A172 (cell line): ENCODE measurements around the gene NEGR1. TPM values are rescaled to one million over a fixed set of nuclear protein-coding genes. Genes with fewer than 3 reads are reported as not detected.
A peak's percentile ranks its signal among the peaks of the same experiment; 100 is the strongest.

Experiments
- DNase-seq: peaks from one replicate; pipeline ENCODE4 v3.0.0-alpha.2; 2015; ENCODE audit warnings: low spot score
- total RNA-seq: library from RNA; depleted of rRNA; stranded (reverse); fragments of >200 nt; shearing (Covaris generic); gene quantifications from 2 replicates; pipeline ENCODE4 v1.2.3, GENCODE V29; 2014

Gene NEGR1
- total RNA-seq, 1 experiment from 2014 or later: 0.03 TPM

DNA sequence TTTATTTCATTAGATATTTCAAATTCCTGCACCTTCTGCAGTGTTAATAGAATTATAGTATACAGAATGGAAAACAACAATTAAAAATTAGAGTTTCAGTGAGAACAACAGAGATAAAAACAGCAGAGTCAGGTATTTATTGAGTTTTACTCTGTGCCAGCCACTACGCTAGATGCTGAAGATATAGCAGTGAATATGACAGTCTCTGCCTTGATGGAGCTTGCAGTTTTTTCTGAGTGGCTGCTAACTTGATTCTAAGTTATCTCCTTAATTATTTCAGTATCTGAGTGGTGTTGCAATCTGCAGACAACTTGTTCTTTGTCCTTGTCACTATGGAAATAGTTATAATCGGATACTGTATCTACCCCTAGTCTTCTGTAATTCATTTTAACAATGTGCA, 817.2 kb downstream of the NEGR1 start:
- no peak for DNase-seq

GRCh38 chr1:71464016-71464415, 818.3 kb downstream of the NEGR1 start:
- DNase-seq: peak; percentile 1

GRCh38 chr1:71463144-71463543, 819.2 kb downstream of the NEGR1 start:
- DNase-seq: no peak

GRCh38 chr1:71462247-71462646, 820.1 kb downstream of the NEGR1 start:
- DNase-seq: no peak

- no peak for DNase-seq
Measured at GRCh38 chr1:71461416-71461815, 820.9 kb downstream of the NEGR1 start.

GRCh38 chr1:71448444-71448843, 833.9 kb downstream of the NEGR1 start:
- no peak for DNase-seq

DNA sequence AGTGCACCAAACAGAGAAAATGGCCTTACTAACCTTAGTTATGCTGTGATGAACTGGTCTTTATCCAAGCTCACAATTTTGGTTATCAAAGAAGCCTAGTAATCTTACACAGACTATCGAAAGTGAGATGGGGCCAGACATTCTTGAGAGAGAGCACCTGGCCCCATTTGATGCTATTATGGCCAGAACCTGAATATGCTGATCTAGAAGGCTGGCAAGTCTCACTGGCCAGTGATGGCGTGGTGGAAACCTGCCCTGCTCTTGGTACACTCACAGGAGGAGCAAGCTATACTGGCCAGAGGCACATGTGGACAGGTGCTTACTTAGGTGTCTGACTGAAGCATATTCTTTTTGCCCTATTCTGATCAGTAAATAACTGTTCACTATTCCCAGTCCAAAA, 843.7 kb downstream of the NEGR1 start:
- no peak for DNase-seq

- DNase-seq: no peak
Measured at GRCh38 chr1:71435951-71436350, 846.4 kb downstream of the NEGR1 start.

- DNase-seq: no peak
Measured at GRCh38 chr1:71434240-71434639, 848.1 kb downstream of the NEGR1 start.

GRCh38 chr1:71428029-71428428, 854.3 kb downstream of the NEGR1 start:
- no peak for DNase-seq

- no peak for DNase-seq
Measured at GRCh38 chr1:71427066-71427465, 855.3 kb downstream of the NEGR1 start.

DNA sequence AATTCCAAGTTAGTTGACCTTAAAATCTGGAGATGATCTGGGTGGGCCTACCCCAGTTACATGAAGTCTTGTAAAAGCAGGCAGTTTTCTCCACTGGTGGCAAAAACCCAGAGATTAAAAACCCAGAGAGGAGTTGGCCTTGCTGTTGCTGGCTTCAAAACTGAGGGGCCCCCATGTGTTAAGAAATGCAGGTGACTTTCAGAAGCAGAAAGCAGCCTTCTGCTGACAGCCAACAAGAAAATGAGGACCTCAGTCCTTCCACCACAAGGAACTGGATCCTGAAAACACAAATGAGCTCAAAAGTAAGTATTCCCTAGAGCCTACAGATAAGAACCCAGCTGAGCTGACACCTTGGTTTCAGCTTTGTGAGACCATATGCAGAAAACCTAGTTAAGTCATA, 857.8 kb downstream of the NEGR1 start:
- no peak for DNase-seq

DNA sequence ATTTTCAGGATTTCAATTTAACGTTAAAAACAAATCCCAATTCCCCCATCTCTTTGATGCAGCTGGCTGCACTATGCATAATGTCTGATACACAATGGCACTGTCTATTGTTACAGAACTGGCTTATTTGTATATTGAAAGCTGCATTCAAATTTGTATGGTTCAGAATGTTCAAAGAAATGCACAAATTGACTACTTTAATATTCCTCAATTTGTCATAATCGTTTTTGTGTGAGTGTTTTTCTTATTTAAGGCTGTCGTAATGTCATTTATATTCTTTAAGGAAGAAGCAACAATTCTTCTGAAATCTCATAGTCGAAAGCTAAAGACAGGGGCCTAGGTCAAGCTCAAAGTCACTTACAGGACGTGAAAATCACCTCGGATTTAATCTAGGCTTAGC, 860.1 kb downstream of the NEGR1 start:
- no peak for DNase-seq

DNA sequence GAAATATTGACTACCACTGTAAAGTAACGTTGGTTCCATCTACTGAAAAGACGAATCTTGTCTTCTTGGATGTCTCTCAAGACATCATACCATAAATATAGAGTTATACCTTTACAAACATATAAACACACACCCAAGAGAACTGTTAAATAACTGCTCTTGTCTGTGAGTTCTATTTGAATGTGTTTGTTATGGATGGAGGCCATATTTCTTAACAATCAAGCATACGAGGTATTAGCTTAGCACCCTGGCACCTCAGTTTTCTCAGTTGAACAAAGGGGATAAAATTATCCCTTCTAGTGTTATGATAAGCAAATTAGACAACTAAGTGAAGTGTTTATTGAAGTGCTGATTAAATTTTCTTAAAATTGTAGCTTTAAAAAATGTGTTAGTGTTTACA, 864.9 kb downstream of the NEGR1 start:
- DNase-seq: no peak

DNA sequence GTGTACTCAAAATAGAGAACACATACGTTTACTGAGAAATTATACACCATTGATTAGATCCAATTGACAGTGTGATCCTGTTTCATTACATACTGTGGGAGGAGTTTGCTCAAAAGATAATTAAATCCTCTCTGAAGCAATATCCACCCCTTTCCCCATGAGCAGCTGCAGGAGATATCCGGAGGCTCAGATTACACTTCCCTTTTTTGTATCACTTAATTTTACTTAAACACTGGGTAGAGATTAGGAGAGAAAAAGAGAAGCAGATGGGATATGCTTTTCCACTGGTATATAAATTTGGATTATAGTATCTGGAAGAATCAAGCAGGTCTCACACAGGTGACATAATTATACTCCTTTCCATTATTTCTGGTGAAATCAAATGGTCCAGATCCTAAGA, 868.2 kb downstream of the NEGR1 start:
- DNase-seq: no peak

- DNase-seq: no peak
Measured at GRCh38 chr1:71413441-71414175, 868.7 kb downstream of the NEGR1 start.

GRCh38 chr1:71400050-71400449, 882.3 kb downstream of the NEGR1 start:
- DNase-seq: no peak

DNA sequence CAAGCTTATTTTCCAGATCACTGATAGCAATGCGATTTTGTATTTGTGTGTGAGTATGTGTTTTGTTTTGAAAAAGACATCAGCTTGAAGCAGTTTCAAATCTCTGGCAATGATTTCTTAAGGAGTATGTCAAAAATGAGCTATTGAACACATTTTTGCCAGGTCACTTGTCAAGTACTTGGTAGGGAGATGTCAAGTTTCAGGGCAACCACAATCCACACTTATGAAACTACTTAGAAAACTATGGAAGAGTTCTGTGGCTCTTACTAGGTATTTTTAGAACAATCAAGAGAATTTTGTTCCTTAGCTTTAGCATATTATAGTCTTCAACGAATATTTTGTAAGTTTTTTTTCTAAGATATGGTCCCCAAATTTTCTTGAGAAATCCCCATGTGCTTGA, 882.7 kb downstream of the NEGR1 start:
- DNase-seq: no peak

- DNase-seq: no peak
Measured at GRCh38 chr1:71393301-71393700, 889.0 kb downstream of the NEGR1 start.

GRCh38 chr1:71390518-71390917, 891.8 kb downstream of the NEGR1 start:
- no peak for DNase-seq

- no peak for DNase-seq
Measured at GRCh38 chr1:71377886-71378285, 904.5 kb downstream of the NEGR1 start.

- DNase-seq: no peak
Measured at GRCh38 chr1:71372496-71372895, 909.8 kb downstream of the NEGR1 start.

GRCh38 chr1:71371581-71371980, 910.8 kb downstream of the NEGR1 start:
- DNase-seq: no peak

GRCh38 chr1:71364236-71364635, 918.1 kb downstream of the NEGR1 start:
- DNase-seq: no peak
